ENCODE data around the gene PCDHGB6.
"Not testable (repeated sequence)": the region's sequence is repeated elsewhere in the genome, so short reads cannot be mapped to it uniquely, and the experiment has no call there.

The PCDHGB6 gene

DNA sequence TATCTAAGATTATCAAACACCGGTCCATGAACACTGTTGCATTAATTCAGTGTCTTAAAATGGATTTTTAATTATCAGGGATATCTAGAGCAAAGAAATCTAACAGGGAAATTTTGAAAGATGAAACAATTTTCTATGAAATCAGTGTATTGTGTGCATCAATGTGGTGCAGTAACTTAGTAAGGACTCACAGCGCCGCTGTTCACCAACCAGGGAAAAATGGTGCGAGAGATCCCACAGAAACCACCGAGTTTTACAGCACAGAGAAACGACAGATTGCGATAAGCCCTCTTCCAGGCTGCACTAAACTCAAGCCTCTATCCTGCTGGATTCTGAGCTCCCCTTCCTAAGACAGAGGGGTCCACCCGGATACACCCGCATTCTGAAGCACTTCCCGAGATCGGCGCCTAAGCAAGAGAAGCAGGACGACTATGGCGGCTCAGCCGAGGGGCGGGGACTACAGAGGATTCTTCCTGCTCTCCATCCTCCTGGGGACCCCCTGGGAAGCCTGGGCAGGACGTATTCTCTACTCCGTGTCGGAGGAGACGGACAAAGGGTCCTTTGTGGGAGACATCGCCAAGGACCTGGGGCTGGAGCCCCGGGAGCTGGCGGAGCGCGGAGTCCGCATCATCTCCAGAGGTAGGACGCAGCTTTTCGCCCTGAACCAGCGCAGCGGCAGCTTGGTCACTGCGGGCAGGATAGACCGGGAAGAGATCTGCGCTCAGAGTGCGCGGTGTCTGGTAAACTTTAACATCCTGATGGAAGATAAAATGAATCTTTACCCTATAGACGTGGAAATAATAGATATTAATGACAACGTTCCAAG lies 25.1 kb upstream of the PCDHGB6 start, which contains the start of gene PCDHGA7:
PCDHGA7 (plus strand) TSS at position 274 of the 826 bp plus-strand sequence; CDS start at position 432, 158 bp downstream.
- CTCF ChIA-PET, result interaction anchor here (0.8 to 1.8 kb wide), 12 partner anchors 9 to 185 kb away, joined by 3 to 8 read pairs (median 4); partner anchors contain the start of genes PCDHGA11, PCDHGA5, PCDHGA6 and PCDHGB7
- peak within 1 kb of the TSS; percentile 59 for H3K4me3 ChIP-seq (ENCODE audit: low read depth, low read length)
- TF ChIP-seq, protein P1, sequence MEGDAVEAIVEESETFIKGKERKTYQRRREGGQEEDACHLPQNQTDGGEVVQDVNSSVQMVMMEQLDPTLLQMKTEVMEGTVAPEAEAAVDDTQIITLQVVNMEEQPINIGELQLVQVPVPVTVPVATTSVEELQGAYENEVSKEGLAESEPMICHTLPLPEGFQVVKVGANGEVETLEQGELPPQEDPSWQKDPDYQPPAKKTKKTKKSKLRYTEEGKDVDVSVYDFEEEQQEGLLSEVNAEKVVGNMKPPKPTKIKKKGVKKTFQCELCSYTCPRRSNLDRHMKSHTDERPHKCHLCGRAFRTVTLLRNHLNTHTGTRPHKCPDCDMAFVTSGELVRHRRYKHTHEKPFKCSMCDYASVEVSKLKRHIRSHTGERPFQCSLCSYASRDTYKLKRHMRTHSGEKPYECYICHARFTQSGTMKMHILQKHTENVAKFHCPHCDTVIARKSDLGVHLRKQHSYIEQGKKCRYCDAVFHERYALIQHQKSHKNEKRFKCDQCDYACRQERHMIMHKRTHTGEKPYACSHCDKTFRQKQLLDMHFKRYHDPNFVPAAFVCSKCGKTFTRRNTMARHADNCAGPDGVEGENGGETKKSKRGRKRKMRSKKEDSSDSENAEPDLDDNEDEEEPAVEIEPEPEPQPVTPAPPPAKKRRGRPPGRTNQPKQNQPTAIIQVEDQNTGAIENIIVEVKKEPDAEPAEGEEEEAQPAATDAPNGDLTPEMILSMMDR (IDR thresholded peaks at IDR 0.05; ENCODE audit: insufficient read depth, low read length, missing control alignments), result peak; percentile 35
- DNase-seq (ENCODE audit: low read depth, low spot score), result no peak
- POLR2A ChIA-PET, result no interaction called here

DNA sequence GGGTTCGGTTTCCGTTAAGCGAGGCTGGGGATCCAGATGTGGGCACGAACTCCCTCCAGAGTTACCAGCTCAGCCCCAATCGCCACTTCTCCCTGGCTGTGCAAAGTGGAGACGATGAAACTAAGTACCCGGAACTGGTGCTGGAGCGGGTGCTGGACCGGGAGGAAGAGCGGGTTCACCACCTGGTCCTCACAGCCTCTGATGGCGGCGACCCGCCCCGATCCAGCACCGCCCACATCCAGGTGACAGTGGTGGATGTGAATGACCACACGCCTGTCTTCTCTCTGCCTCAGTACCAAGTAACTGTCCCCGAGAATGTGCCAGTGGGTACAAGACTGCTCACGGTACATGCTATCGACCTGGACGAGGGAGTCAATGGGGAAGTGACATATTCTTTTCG lies 24.5 kb upstream of the PCDHGB6 start:
- TF ChIP-seq, protein P1 (IDR thresholded peaks at IDR 0.05; ENCODE audit: insufficient read depth, low read length, missing control alignments), result no peak
- POLR2A ChIA-PET, result no interaction called here
- no peak for DNase-seq (ENCODE audit: low read depth, low spot score)
- H3K4me3 ChIP-seq (ENCODE audit: low read depth, low read length), result peak overlapping the region; percentile 59
- CTCF ChIA-PET, result interaction anchor here (0.8 to 1.8 kb wide), 12 partner anchors 9 to 184 kb away, joined by 3 to 8 read pairs (median 4); partner anchors contain the start of genes PCDHGA11, PCDHGA12, PCDHGA5 and PCDHGA6

DNA sequence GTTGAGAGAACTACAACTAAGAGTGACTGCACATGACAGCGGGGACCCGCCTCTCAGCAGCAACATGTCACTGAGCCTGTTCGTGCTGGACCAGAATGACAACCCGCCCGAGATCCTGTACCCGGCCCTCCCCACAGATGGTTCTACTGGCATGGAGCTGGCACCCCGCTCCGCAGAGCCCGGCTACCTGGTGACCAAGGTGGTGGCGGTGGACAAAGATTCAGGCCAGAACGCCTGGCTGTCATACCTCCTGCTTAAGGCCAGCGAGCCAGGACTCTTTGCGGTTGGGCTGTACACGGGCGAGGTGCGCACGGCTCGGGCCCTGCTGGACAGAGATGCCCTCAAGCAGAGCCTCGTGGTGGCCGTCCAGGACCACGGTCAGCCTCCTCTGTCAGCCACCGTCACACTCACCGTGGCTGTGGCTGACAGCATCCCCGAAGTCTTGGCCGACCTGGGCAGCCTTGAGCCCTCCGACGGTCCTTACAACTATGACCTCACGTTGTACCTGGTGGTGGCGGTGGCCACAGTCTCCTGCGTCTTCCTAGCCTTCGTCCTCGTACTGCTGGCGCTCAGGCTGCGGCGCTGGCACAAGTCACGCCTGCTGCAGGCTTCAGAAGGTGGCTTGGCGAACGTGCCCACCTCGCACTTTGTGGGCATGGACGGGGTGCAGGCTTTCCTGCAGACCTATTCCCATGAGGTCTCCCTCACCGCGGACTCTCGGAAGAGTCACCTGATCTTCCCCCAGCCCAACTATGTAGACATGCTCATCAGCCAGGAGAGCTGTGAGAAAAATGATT lies 23.2 kb upstream of the PCDHGB6 start:
- CTCF ChIA-PET, result interaction anchor here (4.1 kb wide), 1 partner anchor 174 kb away, joined by 24 read pairs; no protein-coding TSS in a partner anchor

DNA sequence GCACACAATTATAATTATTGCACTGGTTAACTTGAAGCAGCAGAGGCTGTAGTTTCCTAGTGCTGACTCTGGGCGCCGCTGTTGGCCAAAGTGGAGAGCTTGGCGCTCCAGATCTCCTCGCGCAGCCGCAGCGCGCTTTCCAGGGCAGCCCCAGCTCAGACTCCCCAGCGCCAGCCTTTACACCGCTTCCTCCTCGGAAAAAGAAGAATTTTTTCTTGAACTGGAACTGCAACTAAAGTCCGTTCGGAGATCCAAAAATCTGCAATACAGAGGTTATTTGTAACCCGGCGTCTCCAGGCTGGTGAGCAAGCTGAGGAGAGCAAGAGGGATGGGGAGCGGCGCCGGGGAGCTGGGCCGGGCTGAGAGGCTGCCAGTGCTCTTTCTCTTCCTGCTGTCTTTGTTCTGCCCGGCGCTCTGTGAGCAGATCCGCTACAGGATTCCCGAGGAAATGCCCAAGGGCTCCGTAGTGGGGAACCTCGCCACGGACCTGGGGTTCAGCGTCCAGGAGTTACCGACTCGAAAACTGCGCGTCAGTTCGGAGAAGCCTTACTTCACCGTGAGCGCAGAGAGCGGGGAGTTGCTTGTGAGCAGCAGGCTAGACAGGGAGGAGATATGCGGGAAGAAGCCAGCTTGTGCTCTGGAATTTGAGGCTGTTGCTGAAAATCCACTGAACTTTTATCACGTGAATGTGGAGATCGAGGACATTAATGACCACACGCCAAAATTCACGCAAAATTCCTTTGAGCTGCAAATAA lies 20.1 kb upstream of the PCDHGB6 start, which contains the start of gene PCDHGB4:
PCDHGB4 (plus strand) TSS at position 142 of the 755 bp plus-strand sequence; CDS start at position 329, 187 bp downstream.
- POLR2A ChIA-PET; DNase-seq (ENCODE audit: low read depth, low spot score): not testable (repeated sequence)
- CTCF ChIA-PET, result interaction anchor here (1.0 to 8.4 kb wide), 8 partner anchors 9 to 181 kb away, joined by 3 to 77 read pairs (median 10); partner anchors contain the start of genes PCDHGA6, PCDHGB3 and PCDHGB5
- peak within 1 kb of the TSS; percentile 42 for H3K4me3 ChIP-seq (ENCODE audit: low read depth, low read length)
- TF ChIP-seq, protein P1 (IDR thresholded peaks at IDR 0.05; ENCODE audit: insufficient read depth, low read length, missing control alignments), result peak; percentile 33

More for the DNA sequence above, 23.2 kb upstream of the PCDHGB6 start:
- H3K4me3 ChIP-seq (ENCODE audit: low read depth, low read length), result no peak overlapping the region
- POLR2A ChIA-PET, result no interaction called here
- TF ChIP-seq, protein P1 (IDR thresholded peaks at IDR 0.05; ENCODE audit: insufficient read depth, low read length, missing control alignments), result no peak
- DNase-seq (ENCODE audit: low read depth, low spot score), result no peak

DNA sequence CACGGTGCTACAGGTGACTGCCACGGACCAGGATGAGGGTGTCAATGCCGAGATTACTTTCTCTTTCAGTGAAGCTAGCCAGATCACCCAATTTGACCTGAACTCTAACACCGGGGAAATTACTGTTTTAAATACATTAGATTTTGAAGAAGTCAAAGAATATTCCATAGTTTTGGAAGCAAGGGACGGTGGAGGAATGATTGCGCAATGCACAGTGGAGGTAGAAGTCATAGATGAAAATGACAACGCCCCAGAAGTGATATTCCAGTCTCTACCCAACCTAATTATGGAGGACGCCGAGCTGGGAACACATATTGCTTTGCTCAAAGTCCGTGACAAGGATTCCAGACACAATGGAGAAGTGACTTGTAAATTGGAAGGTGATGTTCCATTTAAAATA lies 19.2 kb upstream of the PCDHGB6 start:
- DNase-seq (ENCODE audit: low read depth, low spot score), result no peak
- ChIA-PET CTCF (interaction anchor here (1.6 to 8.4 kb wide), 5 partner anchors 9 to 175 kb away, joined by 5 to 77 read pairs (median 11); partner anchors contain the start of genes PCDHGA6, PCDHGB3 and PCDHGB5), POLR2A (no interaction called here)
- no peak overlapping the region for H3K4me3 ChIP-seq (ENCODE audit: low read depth, low read length)
- TF ChIP-seq, protein P1 (IDR thresholded peaks at IDR 0.05; ENCODE audit: insufficient read depth, low read length, missing control alignments), result no peak
